Esophagus squamous epithelium (tissue), 5 donors: ENCODE data around the gene MRPL20. TPM values are rescaled to one million over a fixed set of nuclear protein-coding genes. Genes with fewer than 3 reads are reported as not detected.

Experiments used
- DNase-seq: peaks from one replicate; lab custom pipeline; 2025; lab: John Stamatoyannopoulos, UW
- H3K27ac ChIP-seq, 4 donors: fragments of 200-600 bp; sonication (generic); one replicate each; pipeline ENCODE4 v1.5.1; 2016 to 2019; ENCODE audit warnings: mild to moderate bottlenecking in 1 of 4
- H3K27me3 ChIP-seq, 4 donors: fragments of 200-600 bp; sonication (generic); 1 replicate in 3 of 4; 2 replicates in 1 of 4; pipeline versions ENCODE4 v1.5.1 to v1.6.0; 2017 to 2021; ENCODE audit warnings: antibody characterized with exemption in 1 of 4
- H3K36me3 ChIP-seq, 3 donors: fragments of 200-600 bp; sonication (generic); one replicate each; pipeline ENCODE4 v1.5.1; 2016 to 2019
- H3K4me1 ChIP-seq, 3 donors: fragments of 200-600 bp; sonication (generic); one replicate each; pipeline ENCODE4 v1.5.1; 2017 to 2019
- H3K4me3 ChIP-seq, 4 donors: fragments of 200-600 bp; sonication (generic); 1 replicate in 3 of 4; 2 replicates in 1 of 4; pipeline ENCODE4 v1.5.1; 2016 to 2019; ENCODE audit warnings: mild to moderate bottlenecking in 2 of 4, moderate library complexity in 1 of 4
- H3K9me3 ChIP-seq, 3 donors: fragments of 200-600 bp; sonication (generic); one replicate each; pipeline ENCODE4 v1.5.1; 2016 to 2019
- CTCF ChIP-seq, 6 experiments: fragments of 450-650 bp in 4 of 6; fragments of 200-600 bp in 2 of 6; sonication (generic) in 2 of 6; IDR thresholded peaks; one replicate each; pipeline ENCODE4 v1.5.1; 2016 to 2019; ENCODE audit warnings: antibody characterized with exemption in 6 of 6, mild to moderate bottlenecking in 4 of 6, moderate library complexity in 4 of 6
- POLR2A ChIP-seq, 4 donors: fragments of 450-650 bp; IDR thresholded peaks; one replicate each; pipeline ENCODE4 v1.6.1; 2017; ENCODE audit warnings: antibody characterized with exemption in 4 of 4, mild to moderate bottlenecking in 4 of 4, moderate library complexity in 3 of 4
- WGBS, 2 donors: methylation state at CpG; one replicate each; pipeline ENCODE4 v1.1.5; 2018; 5-methylcytosine and 5-hydroxymethylcytosine counted together
- intact Hi-C: fragments of 100-400 bp; cut with DNase I; formaldehyde crosslinking; loops from one replicate; pipeline ENCODE4 v1.15.0; 2022
- total RNA-seq, 4 donors: library from RNA; depleted of rRNA; stranded (reverse); fragments of >200 nt; gene quantifications; one replicate each; pipeline ENCODE4 v1.1.0, GENCODE V29; 2016
- donor health status: DM: yes; HTN: yes; CAD: no.

MRPL20 gene
- total RNA-seq, 4 donors from 2014 or later, result 98.0 to 157 (median 116) TPM

- intact Hi-C loops, result no loop called here
- Histone ChIP-seq H3K36me3 (peaks cover 0 to 17% (median 3%) of the 10 kb centered on the region in 3 donors), H3K4me3 (peak within 1 kb of the TSS; percentile 49 to 75 (median 62)), H3K27me3 (peaks cover 0 to 23% (median 0%) of the 10 kb centered on the region in 4 donors), H3K9me3 (no peaks in the 10 kb centered on the region), H3K27ac (peak within 1 kb of the TSS; percentile 93 to 97 (median 96)), H3K4me1 (peaks cover 72 to 92% (median 77%) of the 10 kb centered on the region in 3 donors)
- TF ChIP-seq CTCF (IDR thresholded peaks at IDR 0.05) (peak in 1 of 6 experiments; percentile 5), POLR2A (IDR thresholded peaks at IDR 0.05) (peak in 1 of 4 donors; percentile 65)
- no peak for DNase-seq
- 61 to 80% methylated on average over 4 to 6 of the region's 89 CpGs for WGBS, 2 donors
These were observed 28.2 kb upstream of the MRPL20 start, which contains the start of gene VWA1 for GRCh38 chr1:1435106-1435903. TSS of gene VWA1 (plus strand) at chr1:1435690. CDS start at chr1:1435749, 59 bp downstream.

- peak overlapping the region; percentile 93 to 97 (median 96) for H3K27ac ChIP-seq
- no peaks in the 10 kb centered on the region for H3K9me3 ChIP-seq
- peaks cover 75 to 92% (median 77%) of the 10 kb centered on the region in 3 donors for H3K4me1 ChIP-seq
- H3K4me3 ChIP-seq, result peak overlapping the region in 3 of 4 donors; percentile 53 to 75 (median 70)
- no peak for TF ChIP-seq POLR2A (IDR thresholded peaks at IDR 0.05)
- TF ChIP-seq CTCF (IDR thresholded peaks at IDR 0.05), result no peak
- H3K27me3 ChIP-seq, result peaks cover 0 to 23% (median 0%) of the 10 kb centered on the region in 4 donors
- H3K36me3 ChIP-seq, result peaks cover 0 to 12% (median 3%) of the 10 kb centered on the region in 3 donors
- DNase-seq, result no peak
- WGBS, 2 donors, result 50 to 94% methylated on average over 2 to 4 of the region's 4 CpGs
- intact Hi-C loops, result no loop called here
These were observed 27.7 kb upstream of the MRPL20 start for GRCh38 chr1:1434824-1435105.

GRCh38 chr1:1434131-1434823 is 27.2 kb upstream of the MRPL20 start:
- peaks cover 77 to 97% (median 79%) of the 10 kb centered on the region in 3 donors for H3K4me1 ChIP-seq
- H3K9me3 ChIP-seq, result no peaks in the 10 kb centered on the region
- peak overlapping the region; percentile 93 to 97 (median 96) for H3K27ac ChIP-seq
- no peak for DNase-seq
- peak overlapping the region in 3 of 4 donors; percentile 53 to 75 (median 70) for H3K4me3 ChIP-seq
- WGBS, 2 donors, result no CpG with 5 or more reads among the region's 32 CpGs
- TF ChIP-seq POLR2A (IDR thresholded peaks at IDR 0.05), result no peak
- TF ChIP-seq CTCF (IDR thresholded peaks at IDR 0.05), result no peak
- H3K27me3 ChIP-seq, result peaks cover 0 to 23% (median 0%) of the 10 kb centered on the region in 4 donors
- peaks cover 0 to 7% (median 3%) of the 10 kb centered on the region in 3 donors for H3K36me3 ChIP-seq
- intact Hi-C loops, result no loop called here

- peak overlapping the region; percentile 93 to 97 (median 96) for H3K27ac ChIP-seq
- DNase-seq, result no peak
- TF ChIP-seq POLR2A (IDR thresholded peaks at IDR 0.05) (no peak), CTCF (IDR thresholded peaks at IDR 0.05) (no peak)
- peaks cover 77 to 99% (median 82%) of the 10 kb centered on the region in 3 donors for H3K4me1 ChIP-seq
- H3K4me3 ChIP-seq, result peak overlapping the region in 3 of 4 donors; percentile 53 to 75 (median 70)
- intact Hi-C loops, result no loop called here
- H3K27me3 ChIP-seq, result peaks cover 0 to 23% (median 0%) of the 10 kb centered on the region in 4 donors
- 3% methylated on average over 7 of the region's 12 CpGs; no CpG with 5 or more reads in 1 of the 2 donors for WGBS, 2 donors
- H3K9me3 ChIP-seq, result no peaks in the 10 kb centered on the region
- peaks cover 0 to 3% (median 2%) of the 10 kb centered on the region in 3 donors for H3K36me3 ChIP-seq
These were observed 26.7 kb upstream of the MRPL20 start for GRCh38 chr1:1433804-1434130.
